K562 (cell line): Measurements from ENCODE around the gene MOAP1. TPM values are rescaled to one million over a fixed set of nuclear protein-coding genes. Genes with fewer than 3 reads are reported as not detected.

Experiments used
- ATAC-seq: fragments of 200-7000 bp; cut with Tn5 transposase; 3 replicates; pipeline ENCODE4 v1.9.1; 2020; ENCODE audit warnings: moderate library complexity
- BruUV-seq: library from RNA; stranded (reverse); fragments of 400-500 nt; replicated peaks from 2 replicates; lab custom pipeline; 2021; lab: Mats Ljungman, UMichigan
- CTCF ChIA-PET: fragments of 300-600 bp; formaldehyde crosslinking; extraction: SDS; loops from one replicate; lab custom pipeline; 2021; ENCODE audit warnings: low intra/inter-chr PET ratio; lab: Yijun Ruan, JAX
- POLR2A ChIA-PET: fragments of 300-600, 350-650 bp; sonication (Branson Sonifier 250); formaldehyde crosslinking; extraction: SDS; loops from one replicate; lab custom pipeline; 2021; ENCODE audit warnings: antibody characterized with exemption, inconsistent platforms; lab: Yijun Ruan, JAX
- DNase-seq, 4 experiments: peaks; one replicate each; pipeline versions ENCODE4 v3.0.0 to v3.0.0-alpha.2; 2011 to 2018; ENCODE audit warnings: low spot score in 3 of 4, mixed read lengths in 3 of 4; ENCODE audit errors: extremely low read depth in 1 of 4
- FAIRE-seq: peaks from 2 replicates; lab custom pipeline; 2011; peaks lifted over from hg19 to GRCh38; lab: Jason Lieb, UNC
- H2AFZ ChIP-seq: 2 replicates; pipeline ENCODE4 v1.6.0; 2011; ENCODE audit warnings: low read depth, low read length, control low read depth, inconsistent platforms
- H3K27ac ChIP-seq: fragments of 200-600 bp; 3 replicates; pipeline ENCODE4 v1.8.0; 2011; ENCODE audit warnings: low read depth, mild to moderate bottlenecking, control low read depth, inconsistent platforms, low read length, moderate library complexity, mixed read lengths; ENCODE audit errors: extremely low read depth
- H3K27me3 ChIP-seq, 2 experiments: fragments of 300-600 bp in 1 of 2; 2 replicates in 1 of 2; 3 replicates in 1 of 2; pipeline versions ENCODE4 v1.6.0 to v1.8.0; 2011; ENCODE audit warnings: inconsistent platforms in 2 of 2, low read length in 2 of 2, mild to moderate bottlenecking in 1 of 2, mixed read lengths in 1 of 2, moderate library complexity in 1 of 2; ENCODE audit not compliant: control insufficient read depth in 2 of 2, insufficient read depth in 2 of 2
- H3K36me3 ChIP-seq: fragments of 300-600 bp; 3 replicates; pipeline ENCODE4 v1.8.0; 2011; ENCODE audit warnings: mild to moderate bottlenecking, low read length, inconsistent platforms; ENCODE audit not compliant: control insufficient read depth, insufficient read depth
- H3K4me1 ChIP-seq, 2 experiments: fragments of 200-600 bp in 1 of 2; replicated peaks in 1 of 2; 2 replicates in 1 of 2; 3 replicates in 1 of 2; pipeline versions ENCODE4 v1.5.1 to v1.8.0; 2011; ENCODE audit warnings: inconsistent platforms in 2 of 2, low read length in 2 of 2, mild to moderate bottlenecking in 1 of 2, mixed read lengths in 1 of 2, moderate library complexity in 1 of 2; ENCODE audit not compliant: control insufficient read depth in 2 of 2, insufficient read depth in 2 of 2
- H3K4me2 ChIP-seq: 2 replicates; pipeline ENCODE4 v1.6.1; 2011; ENCODE audit warnings: low read length, control low read depth, inconsistent platforms, mixed read lengths; ENCODE audit not compliant: insufficient read depth
- H3K4me3 ChIP-seq: fragments of 200-600 bp; sonication (generic), shearing (Covaris generic); 2 replicates; pipeline ENCODE4 v1.5.1; 2016; ENCODE audit warnings: control low read depth, inconsistent platforms
- H3K79me2 ChIP-seq: fragments of 200-600 bp; 3 replicates; pipeline ENCODE4 v1.8.0; 2011; ENCODE audit warnings: low read length, inconsistent platforms; ENCODE audit not compliant: control insufficient read depth, insufficient read depth
- H3K9ac ChIP-seq, 2 experiments: 2 replicates each; pipeline versions ENCODE4 v1.6.0 to v1.6.1; 2011; ENCODE audit warnings: low read depth in 2 of 2, low read length in 2 of 2, control low read depth in 1 of 2, inconsistent platforms in 1 of 2, mild to moderate bottlenecking in 1 of 2, mixed read lengths in 1 of 2; ENCODE audit not compliant: insufficient read depth in 1 of 2
- H3K9me1 ChIP-seq: one replicate; pipeline ENCODE4 v1.6.0; 2011; ENCODE audit warnings: inconsistent platforms, mild to moderate bottlenecking, low read length, moderate library complexity; ENCODE audit not compliant: control insufficient read depth, insufficient read depth
- H3K9me3 ChIP-seq: replicated peaks from 2 replicates; pipeline ENCODE4 v1.5.1; 2011; ENCODE audit warnings: low read depth, low read length, inconsistent platforms; ENCODE audit not compliant: control insufficient read depth, insufficient read depth
- H4K20me1 ChIP-seq: replicated peaks from 2 replicates; pipeline ENCODE4 v1.6.1; 2011; ENCODE audit warnings: low read length, inconsistent platforms, mixed read lengths; ENCODE audit not compliant: control insufficient read depth, insufficient read depth
- BACH1 ChIP-seq: fragments of 200-800 bp; sonication (Bioruptor generic); IDR thresholded peaks from 2 replicates; pipeline ENCODE4 v1.6.1; 2016; ENCODE audit warnings: missing genetic modification characterization, missing compliant biosample characterization
- CBX1 ChIP-seq: sonication (generic); IDR thresholded peaks from 2 replicates; pipeline ENCODE4 v1.6.1; 2016; ENCODE audit warnings: antibody characterized with exemption, low read depth, mild to moderate bottlenecking
- CCNT2 ChIP-seq: IDR thresholded peaks from 2 replicates; pipeline ENCODE4 v1.6.1; 2011; ENCODE audit warnings: borderline replicate concordance, low read depth, mild to moderate bottlenecking, moderate library complexity, mixed read lengths, low read length; ENCODE audit not compliant: insufficient read length; ENCODE audit errors: extremely low read depth
- DMBX1 ChIP-seq: fragments of 250-450 bp; sonication (Bioruptor Pico); IDR thresholded peaks from 2 replicates; pipeline ENCODE4 v1.8.0; 2022; ENCODE audit warnings: inconsistent platforms, mild to moderate bottlenecking, moderate library complexity, borderline replicate concordance
- EP400 ChIP-seq: fragments of 450-650 bp; IDR thresholded peaks from 2 replicates; pipeline ENCODE4 v1.6.1; 2017; ENCODE audit warnings: antibody characterized with exemption, mild to moderate bottlenecking, moderate library complexity
- FOXK1 ChIP-seq: sonication (generic); formaldehyde crosslinking; IDR thresholded peaks from 2 replicates; pipeline ENCODE4 v1.8.0; 2022; ENCODE audit warnings: missing genetic modification reagents, mild to moderate bottlenecking, borderline replicate concordance
- GTF2E2 ChIP-seq: fragments of 200-800 bp; sonication (Bioruptor generic); IDR thresholded peaks from 2 replicates; pipeline ENCODE4 v1.6.1; 2016; ENCODE audit warnings: missing genetic modification characterization, missing compliant biosample characterization
- HDGF ChIP-seq: fragments of 450-650 bp; IDR thresholded peaks from 2 replicates; pipeline ENCODE4 v1.6.1; 2016
- PHF20 ChIP-seq: fragments of 450-650 bp; IDR thresholded peaks from 2 replicates; pipeline ENCODE4 v1.6.1; 2018; ENCODE audit not compliant: partially characterized antibody
- RHOXF2B ChIP-seq: fragments of 250-450 bp; sonication (Bioruptor Pico); conservative IDR thresholded peaks from 2 replicates; pipeline ENCODE4 v1.5.1; 2021
- RNF219 ChIP-seq: fragments of 250-450 bp; sonication (Bioruptor Pico); IDR thresholded peaks from 2 replicates; pipeline ENCODE4 v1.5.0; 2022; ENCODE audit warnings: mild to moderate bottlenecking
- SREBF1 ChIP-seq: fragments of 150-350 bp; IDR thresholded peaks from 2 replicates; pipeline ENCODE4 v1.6.1; 2014; ENCODE audit warnings: antibody characterized with exemption, low read depth, low read length, borderline replicate concordance
- TOE1 ChIP-seq, 2 experiments: fragments of 450-650 bp in 1 of 2; sonication (generic) in 1 of 2; formaldehyde crosslinking in 1 of 2; IDR thresholded peaks; 2 replicates each; pipeline versions ENCODE4 v1.7.1 to v1.8.0; 2016 to 2022; ENCODE audit warnings: borderline replicate concordance in 2 of 2, mild to moderate bottlenecking in 2 of 2, antibody characterized with exemption in 1 of 2, inconsistent platforms in 1 of 2, low read depth in 1 of 2, missing genetic modification reagents in 1 of 2, moderate library complexity in 1 of 2
- U2AF2 ChIP-seq: fragments of 200-400 bp; formaldehyde crosslinking; optimal IDR thresholded peaks from 2 replicates; pipeline ENCODE3; 2017; ENCODE audit warnings: low read depth, mild to moderate bottlenecking, low read length
- ZNF12 ChIP-seq: sonication (generic); formaldehyde crosslinking; IDR thresholded peaks from 2 replicates; pipeline ENCODE4 v1.4.0; 2020; ENCODE audit warnings: mild to moderate bottlenecking, missing genetic modification reagents
- ZNF398 ChIP-seq: fragments of 250-450 bp; sonication (Bioruptor Pico); IDR thresholded peaks from 2 replicates; pipeline ENCODE4 v1.8.0; 2021; ENCODE audit warnings: moderate library complexity, mild to moderate bottlenecking, inconsistent platforms
- ZNF778 ChIP-seq: fragments of 450-650 bp; formaldehyde crosslinking; IDR thresholded peaks from 2 replicates; pipeline ENCODE4 v1.4.0; 2020; ENCODE audit warnings: mild to moderate bottlenecking, moderate library complexity
- ZNF830 ChIP-seq: fragments of 250-450 bp; sonication (Bioruptor Pico); IDR thresholded peaks from 2 replicates; pipeline ENCODE4 v1.5.0; 2021; ENCODE audit warnings: mild to moderate bottlenecking
- WGBS: fragments of 100-300 bp; shearing (Covaris generic); methylation state at CpG from one replicate; pipeline ENCODE4 v1.1.6; 2016; ENCODE audit warnings: low coverage, mixed read lengths; ENCODE audit not compliant: insufficient coverage; ENCODE audit errors: missing lambda C conversion rate; 5-methylcytosine and 5-hydroxymethylcytosine counted together
- in situ Hi-C: fragments of 300-500 bp; cut with MboI; formaldehyde crosslinking; loops from 4 replicates; pipeline ENCODE4 v1.15.0; 2018; ENCODE audit warnings: inconsistent platforms, mixed read lengths
- intact Hi-C: fragments of 100-400 bp; cut with micrococcal nuclease; formaldehyde crosslinking; loops from 2 replicates; pipeline ENCODE4 v1.14.2; 2022
- polyA plus RNA-seq, 8 experiments: library from polyadenylated mRNA; depleted of rRNA in 4 of 8; stranded (reverse) in 5 of 8; unstranded in 3 of 8; fragments of >200 nt; fragmentation: Nextera tagmentation in 2 of 8; fragmentation: Illumina TruSeq in 1 of 8; extraction: Ambion mirVana in 2 of 8; extraction: Trizol in 1 of 8; gene quantifications; 2 replicates each; pipeline versions ENCODE4 v1.2.1 to v1.2.3, GENCODE V29; 2011 to 2014; ENCODE audit warnings: inconsistent platforms in 1 of 8, missing spikeins in 1 of 8
- total RNA-seq, 7 experiments: library from RNA; depleted of rRNA in 6 of 7; stranded (reverse); fragments of >200 nt in 6 of 7; fragmentation: Illumina TruSeq in 2 of 7; extraction: Trizol in 2 of 7; gene quantifications; 2 replicates each; pipeline versions ENCODE4 v1.2.1 to v1.2.3, GENCODE V29; 2011 to 2021; ENCODE audit warnings: low replicate concordance in 1 of 7

The MOAP1 gene
- total and polyA plus RNA-seq, 9 of the 15 experiments (the other 6 are each of a cell fraction or from before 2014, with no cell fraction given), result 1.5 to 14.4 (median 6.0) TPM

DNA sequence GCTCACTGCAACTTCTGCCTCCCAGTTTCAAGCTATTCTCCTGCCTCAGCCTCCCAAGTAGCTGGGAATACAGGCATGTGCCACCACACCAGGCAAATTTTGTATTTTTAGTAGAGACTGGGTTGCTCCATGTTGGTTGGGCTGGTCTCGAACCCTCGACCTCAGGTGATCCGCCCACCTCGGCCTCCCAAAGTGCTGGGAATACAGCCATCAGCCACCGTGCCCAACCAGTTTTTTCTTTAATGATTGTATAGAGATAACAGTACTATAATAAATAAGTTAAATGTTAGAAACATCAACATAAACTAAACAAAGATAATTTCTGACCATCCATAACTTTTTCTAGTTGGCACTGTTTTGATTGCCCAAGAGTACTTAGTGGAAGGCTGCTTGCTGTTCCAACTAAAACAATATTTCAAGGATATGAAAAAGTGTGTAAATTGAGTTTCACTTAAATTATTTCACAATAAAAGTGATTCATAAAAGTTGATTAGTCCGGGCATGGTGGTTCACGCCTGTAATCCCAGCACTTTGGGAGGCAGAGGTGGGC, 16.5 kb upstream of the MOAP1 start:
- H3K4me1 ChIP-seq, result peaks cover 0 to 7% of the 10 kb centered on the region in 2 experiments; a peak in 1 of 5 replicates
- ChIA-PET POLR2A (no interaction called here), CTCF (no interaction called here)
- DNase-seq, result no peak
- TF ChIP-seq CBX1, result no peak
- no peak for TF ChIP-seq GTF2E2 (tag)
- TF ChIP-seq EP400, result no peak
- TF ChIP-seq U2AF2, result no peak
- TF ChIP-seq CCNT2, result no peak
- TF ChIP-seq PHF20, result no peak
- no peak for TF ChIP-seq RNF219
- TF ChIP-seq RHOXF2B, result no peak
- TF ChIP-seq BACH1 (tag), result no peak
- TF ChIP-seq DMBX1, result no peak
- no peak for TF ChIP-seq HDGF
- TF ChIP-seq ZNF12 (CRISPR knock-in tag), result no peak
- TF ChIP-seq ZNF778, result no peak
- TF ChIP-seq SREBF1, result no peak
- TF ChIP-seq FOXK1 (CRISPR knock-in tag), result no peak
- no peak for TF ChIP-seq ZNF398
- no peak for TF ChIP-seq ZNF830 (CRISPR knock-in tag)
- TF ChIP-seq TOE1 (IDR thresholded peaks at IDR 0.05; ENCODE audit: borderline replicate concordance), result no peak
- no peak for TF ChIP-seq TOE1 (CRISPR knock-in tag; IDR thresholded peaks at IDR 0.05; ENCODE audit: borderline replicate concordance, low read depth)
- no peaks in the 10 kb centered on the region for H3K27me3 ChIP-seq
- H3K4me2 ChIP-seq, result no peak overlapping the region
- no peak overlapping the region for H3K4me3 ChIP-seq
- no peaks in the 10 kb centered on the region for H3K9me3 ChIP-seq
- 86% methylated on average over 7 of the region's 7 CpGs for WGBS
- H3K27ac ChIP-seq, result no peak overlapping the region
- peaks cover 20% of the 10 kb centered on the region; the same call in 1 of the 3 replicates for H3K36me3 ChIP-seq
- ATAC-seq, result no peak
- H3K9ac ChIP-seq, result no peak overlapping the region
- no peaks in the 10 kb centered on the region for H4K20me1 ChIP-seq
- no peaks in the 10 kb centered on the region for H3K9me1 ChIP-seq
- FAIRE-seq, result no peak
- in situ Hi-C loops, result no loop called here
- peaks cover 29% of the 10 kb centered on the region for H3K79me2 ChIP-seq
- no TSS peak for BruUV-seq
- intact Hi-C loops, result no loop called here
- no peak overlapping the region for H2AFZ ChIP-seq
